ENCODE measurements around the gene HP. TPM values are rescaled to one million over a fixed set of nuclear protein-coding genes. Genes with fewer than 3 reads are reported as not detected.

The HP gene
- total and polyA plus RNA-seq, 3 donors from 2014 or later, result 0.25 to 35.1 TPM; not detected in 1

GRCh38 chr16:72021043-72021442, 33.3 kb upstream of the HP start:
- Histone ChIP-seq H3K4me1 (no peaks in the 10 kb centered on the region), H3K4me3 (no peak overlapping the region), H3K27ac (no peak overlapping the region), H3K36me3 (ENCODE audit: low read depth, missing control alignments) (no peaks in the 10 kb centered on the region), H3K27me3 (no peaks in the 10 kb centered on the region), H3K9me3 (no peaks in the 10 kb centered on the region)
- TF ChIP-seq CTCF (IDR thresholded peaks at IDR 0.05), result peak in 2 of 3 experiments; percentile 23 to 28
- no peak for TF ChIP-seq POLR2A (IDR thresholded peaks at IDR 0.05)
- WGBS, 2 donors, result 75 to 85% methylated on average over 5 to 15 of the region's 15 CpGs
- intact Hi-C loops (cut with DNase I; ENCODE audit: low total_unique reads), result no loop called here
- DNase-seq, result no peak

- Histone ChIP-seq H3K27ac (no peak overlapping the region), H3K36me3 (ENCODE audit: low read depth, missing control alignments) (no peaks in the 10 kb centered on the region)
These were observed 32.2 kb upstream of the HP start for GRCh38 chr16:72022127-72022526.

GRCh38 chr16:72023962-72024361, 30.3 kb upstream of the HP start:
- WGBS, 2 donors, result 85 to 90% methylated on average over 10 of the region's 10 CpGs
- Histone ChIP-seq H3K4me1 (no peaks in the 10 kb centered on the region), H3K9me3 (no peaks in the 10 kb centered on the region), H3K36me3 (ENCODE audit: low read depth, missing control alignments) (no peaks in the 10 kb centered on the region), H3K27ac (no peak overlapping the region), H3K4me3 (no peak overlapping the region), H3K27me3 (no peaks in the 10 kb centered on the region)
- TF ChIP-seq CTCF (IDR thresholded peaks at IDR 0.05) (no peak), POLR2A (IDR thresholded peaks at IDR 0.05) (no peak)
- intact Hi-C loops (cut with DNase I; ENCODE audit: low total_unique reads), result no loop called here
- DNase-seq, result no peak

More at GRCh38 chr16:72022127-72022526, 32.2 kb upstream of the HP start:
- Histone ChIP-seq H3K4me1 (no peaks in the 10 kb centered on the region), H3K4me3 (no peak overlapping the region), H3K27me3 (no peaks in the 10 kb centered on the region), H3K9me3 (no peaks in the 10 kb centered on the region)
- 92 to 97% methylated on average over 13 of the region's 13 CpGs for WGBS, 2 donors
- TF ChIP-seq CTCF (IDR thresholded peaks at IDR 0.05), result no peak
- TF ChIP-seq POLR2A (IDR thresholded peaks at IDR 0.05), result no peak
- no peak for DNase-seq
- intact Hi-C loops (cut with DNase I; ENCODE audit: low total_unique reads), result no loop called here

- Histone ChIP-seq H3K27ac (no peak overlapping the region), H3K9me3 (no peaks in the 10 kb centered on the region), H3K4me1 (peaks cover 2% of the 10 kb centered on the region), H3K27me3 (no peaks in the 10 kb centered on the region), H3K36me3 (ENCODE audit: low read depth, missing control alignments) (no peaks in the 10 kb centered on the region), H3K4me3 (no peak overlapping the region)
- TF ChIP-seq POLR2A (IDR thresholded peaks at IDR 0.05), result no peak
- TF ChIP-seq CTCF (IDR thresholded peaks at IDR 0.05), result no peak
- WGBS, 2 donors, result 70 to 83% methylated on average over 6 of the region's 6 CpGs
- no peak for DNase-seq
- intact Hi-C loops (cut with DNase I; ENCODE audit: low total_unique reads), result no loop called here
These were observed 29.4 kb upstream of the HP start for GRCh38 chr16:72024862-72025382.

- H3K27me3 ChIP-seq, result no peaks in the 10 kb centered on the region
- no peak for TF ChIP-seq POLR2A (IDR thresholded peaks at IDR 0.05)
- no peak overlapping the region for H3K27ac ChIP-seq
- no peak overlapping the region for H3K4me3 ChIP-seq
- WGBS, 2 donors, result 79 to 92% methylated on average over 19 of the region's 19 CpGs
- H3K4me1 ChIP-seq, result peaks cover 5% of the 10 kb centered on the region
- intact Hi-C loops (cut with DNase I; ENCODE audit: low total_unique reads), result no loop called here
- no peaks in the 10 kb centered on the region for H3K9me3 ChIP-seq
- DNase-seq, result no peak
- no peaks in the 10 kb centered on the region for H3K36me3 ChIP-seq (ENCODE audit: low read depth, missing control alignments)
These were observed 28.7 kb upstream of the HP start for GRCh38 chr16:72025404-72026114.
